Activated naive CD8-positive, alpha-beta T cell treated with anti-CD3 and anti-CD28 coated beads, Interleukin-2, amount 10 ng/mL, durations not matched to agents 7 days and 5 days (primary cell): ENCODE results near the gene MPND. TPM values are rescaled to one million over a fixed set of nuclear protein-coding genes. Genes with fewer than 3 reads are reported as not detected.

ENCODE experiments used
- ATAC-seq: fragments of 150-1000 bp; cut with Tn5 transposase; one replicate; pipeline ENCODE4 v1.10.0; 2021; ENCODE audit warnings: low read depth, moderate library complexity
- POLR2A ChIA-PET: fragments of 350-600 bp; sonication (Branson Sonifier 250); formaldehyde crosslinking; loops from one replicate; lab custom pipeline; 2021; ENCODE audit warnings: antibody characterized with exemption; lab: Charles Lee
- DNase-seq: peaks from one replicate; pipeline ENCODE4 v3.0.0; 2021
- H3K27ac Mint-ChIP-seq: one replicate; pipeline ENCODE4 v1.8.0; 2022; ENCODE audit warnings: mild to moderate bottlenecking, mixed read lengths
- H3K27me3 Mint-ChIP-seq: one replicate; pipeline ENCODE4 v1.8.0; 2022; ENCODE audit warnings: mild to moderate bottlenecking, moderate library complexity, mixed read lengths
- H3K36me3 Mint-ChIP-seq: one replicate; pipeline ENCODE4 v1.8.0; 2021; ENCODE audit warnings: mild to moderate bottlenecking, mixed read lengths
- H3K4me1 Mint-ChIP-seq: one replicate; pipeline ENCODE4 v1.8.0; 2021; ENCODE audit warnings: mixed read lengths
- H3K4me3 Mint-ChIP-seq: one replicate; pipeline ENCODE4 v1.8.0; 2022; ENCODE audit warnings: mild to moderate bottlenecking, moderate library complexity, mixed read lengths
- H3K9me3 Mint-ChIP-seq: one replicate; pipeline ENCODE4 v1.8.0; 2021; ENCODE audit warnings: mixed read lengths
- total RNA-seq, 2 experiments: library from RNA; stranded (reverse); gene quantifications; one replicate each; pipeline ENCODE4 v1.2.3, GENCODE V29; 2021

MPND gene
- total RNA-seq, 2 experiments from 2014 or later: 23.7 to 26.2 TPM

DNA sequence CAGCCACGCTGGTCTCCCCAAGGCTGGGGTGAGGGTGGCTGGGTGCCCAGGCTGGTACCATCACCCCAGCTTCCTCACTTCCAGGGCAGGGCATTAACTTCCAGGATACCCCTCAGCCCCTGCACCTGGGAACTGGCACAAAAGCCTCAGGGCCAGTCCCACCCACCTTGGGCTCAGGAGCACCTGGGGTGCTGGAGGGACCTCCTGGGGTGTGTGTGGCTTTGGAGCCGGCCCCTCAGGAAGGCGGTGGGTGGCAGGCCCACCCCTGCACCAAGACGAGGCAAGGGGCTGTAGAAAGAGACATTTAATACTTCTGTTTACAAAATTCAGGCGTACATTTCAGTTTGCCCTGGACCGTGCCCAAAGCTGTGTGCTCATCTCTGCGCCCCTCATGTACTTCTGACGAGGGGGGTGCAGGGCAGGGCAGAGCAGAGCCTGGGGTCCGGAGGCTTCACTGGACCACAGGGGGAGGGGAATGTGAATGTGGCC is 16.8 kb downstream of the MPND start:
- Mint-ChIP-seq H3K4me1 (no peaks in the 10 kb centered on the region), H3K9me3 (no peaks in the 10 kb centered on the region), H3K36me3 (peaks cover 6% of the 10 kb centered on the region), H3K4me3 (no peak overlapping the region), H3K27me3 (no peaks in the 10 kb centered on the region), H3K27ac (peak overlapping the region; percentile 12)
- POLR2A ChIA-PET: no interaction called here
- ATAC-seq: no peak
- no peak for DNase-seq

- DNase-seq (no peak), ATAC-seq (no peak)
- H3K27me3 Mint-ChIP-seq: no peaks in the 10 kb centered on the region
- POLR2A ChIA-PET: no interaction called here
- H3K36me3 Mint-ChIP-seq: peaks cover 6% of the 10 kb centered on the region
- H3K27ac Mint-ChIP-seq: peak overlapping the region; percentile 12
- no peak overlapping the region for H3K4me3 Mint-ChIP-seq
- H3K9me3 Mint-ChIP-seq: no peaks in the 10 kb centered on the region
- peaks cover under 1% of the 10 kb centered on the region for H3K4me1 Mint-ChIP-seq
These were observed 17.3 kb downstream of the MPND start for GRCh38 chr19:4360641-4361151.

DNA sequence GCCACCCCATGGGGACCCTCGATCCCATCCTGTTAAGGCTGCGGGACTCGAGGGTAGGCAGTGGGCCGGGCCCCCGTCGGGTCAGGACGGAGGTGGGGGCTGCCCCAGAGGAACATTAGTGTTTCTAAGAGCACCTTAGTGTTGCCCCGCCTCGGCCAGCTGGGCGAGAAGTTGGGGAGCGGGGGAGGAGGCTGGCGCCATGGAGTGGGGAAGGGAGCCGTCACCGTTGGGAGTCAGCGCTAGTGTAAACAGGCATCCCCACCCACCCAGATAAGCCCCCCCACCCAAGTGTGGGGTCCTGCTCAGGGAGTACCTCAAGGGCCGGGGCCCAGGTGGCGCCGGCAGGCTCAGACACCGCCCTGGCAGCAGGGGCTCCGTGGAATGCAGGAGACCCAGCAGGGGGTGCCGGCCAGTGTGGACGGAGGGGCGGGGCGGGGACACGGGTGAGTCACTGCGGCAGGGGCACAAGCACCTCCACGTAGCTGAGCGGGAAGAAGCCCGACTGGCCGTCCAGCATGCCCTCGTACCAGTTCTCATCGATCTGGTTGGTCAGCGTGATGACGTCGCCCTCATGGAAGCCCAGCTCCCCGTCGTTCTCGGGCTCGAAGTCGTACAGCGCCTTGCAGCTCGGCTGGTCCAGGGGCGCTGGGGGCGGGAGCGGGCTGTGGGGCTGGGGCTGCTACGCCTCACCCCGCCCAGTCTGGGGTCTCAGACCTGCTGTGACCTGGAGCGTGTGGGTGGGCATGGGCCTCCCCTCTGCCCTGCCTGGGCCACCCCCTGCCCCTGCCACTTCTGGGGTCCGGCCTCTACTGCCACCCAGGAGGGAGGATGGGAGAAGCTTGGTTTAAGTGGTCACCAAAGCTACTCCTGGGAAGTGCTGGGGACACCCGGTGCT is 18.0 kb downstream of the MPND start:
- no peak overlapping the region for H3K27ac Mint-ChIP-seq
- H3K27me3 Mint-ChIP-seq: no peaks in the 10 kb centered on the region
- H3K4me3 Mint-ChIP-seq: no peak overlapping the region
- peaks cover 6% of the 10 kb centered on the region for H3K36me3 Mint-ChIP-seq
- H3K4me1 Mint-ChIP-seq: peaks cover 2% of the 10 kb centered on the region
- ATAC-seq (no peak), DNase-seq (no peak)
- POLR2A ChIA-PET: interaction anchor here (1.0 to 1.4 kb wide), 2 partner anchors 18 to 45 kb away, joined by 3 to 6 read pairs; partner anchors contain the start of gene MPND
- H3K9me3 Mint-ChIP-seq: no peaks in the 10 kb centered on the region

DNA sequence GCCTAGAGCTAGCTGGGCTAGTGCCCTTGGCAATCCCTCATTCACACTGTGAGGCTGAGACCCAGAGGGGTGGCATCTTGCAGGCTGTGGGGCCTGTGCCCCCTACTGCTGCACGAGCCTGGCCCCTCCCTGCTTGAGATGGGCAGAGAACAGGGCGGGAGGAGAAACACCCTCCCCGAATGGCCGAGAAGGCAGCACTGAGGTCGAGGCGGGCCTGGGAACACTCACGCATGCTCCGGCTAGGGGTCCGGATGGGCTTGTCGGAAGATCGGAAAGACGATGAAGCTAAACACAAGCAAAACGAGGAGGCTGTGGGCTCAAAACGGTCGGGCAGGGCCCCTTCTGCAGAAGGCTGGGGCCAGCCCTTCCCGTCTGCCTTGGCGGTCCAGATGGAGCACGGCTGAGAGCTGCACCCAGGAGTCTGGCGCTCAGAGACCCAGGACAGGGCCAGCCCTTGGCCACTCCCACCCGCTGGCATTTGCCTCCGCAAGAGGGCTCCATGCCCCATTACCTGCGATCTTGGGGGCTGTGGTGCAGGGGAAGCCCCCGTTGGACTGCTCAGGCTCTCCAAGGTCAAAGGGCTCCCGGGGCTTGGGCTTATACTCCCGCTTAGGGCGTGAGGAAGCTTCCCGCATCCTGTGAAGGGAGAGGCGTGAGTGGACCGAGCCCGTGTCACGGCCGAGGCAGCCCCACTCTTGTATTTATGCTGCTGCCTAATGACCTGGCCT is 18.9 kb downstream of the MPND start:
- no peak for ATAC-seq
- H3K27ac Mint-ChIP-seq: no peak overlapping the region
- no peak for DNase-seq
- no peaks in the 10 kb centered on the region for H3K27me3 Mint-ChIP-seq
- no peaks in the 10 kb centered on the region for H3K9me3 Mint-ChIP-seq
- peaks cover 11% of the 10 kb centered on the region for H3K36me3 Mint-ChIP-seq
- POLR2A ChIA-PET: interaction anchor here (1.0 to 1.4 kb wide), 3 partner anchors 10 to 44 kb away, joined by 3 to 6 read pairs (median 3); partner anchors contain the start of gene MPND
- H3K4me3 Mint-ChIP-seq: no peak overlapping the region
- H3K4me1 Mint-ChIP-seq: peaks cover 5% of the 10 kb centered on the region

- no peak for DNase-seq
- H3K4me3 Mint-ChIP-seq: no peak overlapping the region
- peaks cover 13% of the 10 kb centered on the region for H3K36me3 Mint-ChIP-seq
- H3K27me3 Mint-ChIP-seq: no peaks in the 10 kb centered on the region
- ATAC-seq: no peak
- no peaks in the 10 kb centered on the region for H3K9me3 Mint-ChIP-seq
- POLR2A ChIA-PET: interaction anchor here (1.2 to 1.4 kb wide), 3 partner anchors 11 to 20 kb away, joined by 3 to 6 read pairs (median 4); partner anchors contain the start of gene MPND
- H3K4me1 Mint-ChIP-seq: peaks cover 7% of the 10 kb centered on the region
- no peak overlapping the region for H3K27ac Mint-ChIP-seq
These were observed 19.6 kb downstream of the MPND start for GRCh38 chr19:4362831-4363545.

DNA sequence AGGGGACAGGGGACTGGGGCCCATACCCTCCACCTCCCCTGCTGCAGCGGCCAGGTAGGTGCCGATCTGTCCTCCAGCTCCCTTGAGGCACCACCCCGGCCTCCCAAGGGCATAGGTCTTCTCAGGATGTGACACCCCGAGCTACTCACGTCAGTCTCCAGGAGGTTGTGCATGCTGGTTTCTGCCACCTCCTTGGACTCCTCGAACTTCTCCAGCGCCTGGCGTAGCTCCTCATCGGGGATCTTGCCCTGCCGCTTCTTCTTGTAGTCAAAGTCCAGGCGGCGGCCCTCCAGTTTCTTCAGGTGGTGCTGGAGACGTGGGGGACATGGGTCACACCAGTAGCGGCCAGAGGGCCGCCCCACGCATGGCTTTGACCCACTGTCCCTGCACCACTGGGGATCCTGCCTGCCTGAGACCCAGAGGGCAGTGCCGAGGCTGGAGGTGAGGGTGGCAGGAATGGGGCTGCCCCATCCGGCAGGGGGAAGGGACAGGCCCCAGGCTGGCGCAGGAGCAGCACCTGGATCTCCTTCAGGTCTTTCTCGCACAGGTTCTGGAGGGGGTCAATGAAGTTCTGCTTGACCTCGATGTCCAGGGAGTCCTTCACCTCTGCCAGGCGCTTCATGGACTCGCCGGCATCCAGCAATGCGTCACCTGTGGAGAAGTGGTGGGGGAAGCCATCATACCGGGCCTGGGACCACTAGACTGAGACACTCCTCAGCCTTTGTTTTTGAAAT is 20.4 kb downstream of the MPND start:
- H3K4me3 Mint-ChIP-seq: no peak overlapping the region
- H3K27me3 Mint-ChIP-seq: no peaks in the 10 kb centered on the region
- H3K36me3 Mint-ChIP-seq: peaks cover 13% of the 10 kb centered on the region
- peak overlapping the region; percentile 48 for H3K27ac Mint-ChIP-seq
- H3K9me3 Mint-ChIP-seq: no peaks in the 10 kb centered on the region
- H3K4me1 Mint-ChIP-seq: peaks cover 12% of the 10 kb centered on the region
- POLR2A ChIA-PET: interaction anchor here (1.3 kb wide), 1 partner anchor 21 kb away, joined by 4 read pairs; no protein-coding TSS in a partner anchor
- DNase-seq (peak; percentile 30), ATAC-seq (no peak)

- peaks cover 13% of the 10 kb centered on the region for H3K36me3 Mint-ChIP-seq
- H3K4me3 Mint-ChIP-seq: no peak overlapping the region
- ATAC-seq (no peak), DNase-seq (peak; percentile 31)
- H3K27ac Mint-ChIP-seq: no peak overlapping the region
- H3K27me3 Mint-ChIP-seq: no peaks in the 10 kb centered on the region
- H3K4me1 Mint-ChIP-seq: peaks cover 20% of the 10 kb centered on the region
- POLR2A ChIA-PET: interaction anchor here (1.3 kb wide), 1 partner anchor 12 kb away, joined by 3 read pairs; no protein-coding TSS in a partner anchor
- H3K9me3 Mint-ChIP-seq: no peaks in the 10 kb centered on the region
These were observed 22.0 kb downstream of the MPND start for GRCh38 chr19:4365341-4365740.

DNA sequence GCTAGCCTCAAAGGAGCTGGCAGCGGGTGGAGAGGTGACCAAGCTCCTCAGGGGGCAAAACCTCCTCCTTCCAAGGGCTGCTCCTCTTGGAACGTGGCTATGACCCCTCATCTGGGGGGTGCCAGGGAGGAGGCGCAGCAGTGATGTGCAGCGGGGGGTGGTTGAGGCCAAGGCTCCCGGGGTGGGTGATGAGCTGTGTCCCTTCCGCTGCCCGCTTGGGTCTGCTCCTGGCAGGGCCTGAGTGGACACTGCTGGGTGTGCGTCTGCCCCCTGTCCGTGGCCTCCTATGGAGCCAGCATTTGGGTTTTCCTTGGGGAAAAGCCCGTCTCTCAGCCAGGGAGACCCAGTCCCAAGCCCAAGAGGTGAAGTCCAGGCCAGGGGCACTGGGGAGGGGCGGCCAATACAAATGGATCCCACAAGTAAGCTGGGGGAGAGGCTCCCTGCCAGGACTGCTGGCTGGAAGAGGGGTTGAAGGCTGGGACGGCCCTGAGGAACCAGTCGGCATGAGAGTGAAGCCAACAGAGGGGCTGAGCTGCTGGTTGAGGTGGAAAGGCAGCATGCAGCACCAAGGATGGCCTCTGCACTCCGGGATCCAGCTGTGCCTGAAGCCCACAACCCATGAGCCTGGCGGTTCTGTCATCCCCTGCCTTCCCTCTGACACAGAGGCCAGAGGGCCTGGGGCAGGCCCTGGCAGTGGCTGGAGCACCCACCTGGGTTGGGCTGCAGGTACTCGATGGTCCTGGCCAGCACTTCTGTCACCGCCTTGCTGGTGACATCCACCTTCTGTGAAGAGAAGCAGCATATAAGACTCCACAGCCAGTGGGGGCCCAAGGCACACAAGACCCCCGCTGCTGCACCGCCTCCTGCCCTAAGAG is 22.7 kb downstream of the MPND start:
- no peaks in the 10 kb centered on the region for H3K9me3 Mint-ChIP-seq
- POLR2A ChIA-PET: interaction anchor here (1.3 to 1.6 kb wide), 2 partner anchors 11 to 34 kb away, joined by 3 to 4 read pairs; partner anchors contain the start of gene SH3GL1
- peaks cover 25% of the 10 kb centered on the region for H3K4me1 Mint-ChIP-seq
- DNase-seq (peak; percentile 27), ATAC-seq (no peak)
- no peaks in the 10 kb centered on the region for H3K27me3 Mint-ChIP-seq
- no peak overlapping the region for H3K4me3 Mint-ChIP-seq
- H3K27ac Mint-ChIP-seq: no peak overlapping the region
- peaks cover 13% of the 10 kb centered on the region for H3K36me3 Mint-ChIP-seq

DNA sequence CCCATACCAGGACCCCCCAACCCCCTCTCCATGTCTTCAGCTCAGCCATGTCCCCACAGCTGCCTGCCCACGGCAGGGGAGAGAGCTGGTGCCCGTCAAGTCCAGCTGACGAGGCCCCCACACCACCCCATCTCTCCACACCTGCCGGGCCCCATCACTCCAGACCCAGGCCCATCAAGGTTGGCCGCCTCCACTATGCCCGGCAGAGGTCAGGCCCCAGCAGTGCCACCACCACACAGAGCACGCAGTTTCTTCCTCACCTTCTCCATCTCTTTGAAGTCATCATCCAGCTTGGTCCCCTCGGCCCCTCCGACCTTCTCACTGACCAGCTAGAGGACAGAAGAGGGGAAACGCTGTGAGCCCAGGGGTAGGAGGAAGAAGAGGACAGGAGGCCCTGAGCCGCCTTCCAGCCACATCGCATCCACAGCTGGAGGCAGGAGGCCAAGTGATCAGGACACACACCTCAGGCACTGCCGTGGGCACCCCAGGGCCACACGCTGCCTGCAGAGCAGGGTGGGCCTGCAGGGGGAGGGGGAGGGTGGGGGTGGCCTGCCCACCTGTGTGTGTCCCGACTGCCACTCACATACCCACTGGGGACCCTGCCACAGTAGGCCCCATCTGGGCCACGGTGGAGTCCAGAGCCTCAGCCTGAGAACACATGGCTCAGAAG is 23.4 kb downstream of the MPND start:
- ATAC-seq (no peak), DNase-seq (peak; percentile 31)
- POLR2A ChIA-PET: interaction anchor here (1.3 to 1.6 kb wide), 2 partner anchors 10 to 33 kb away, joined by 3 to 4 read pairs; partner anchors contain the start of gene SH3GL1
- Mint-ChIP-seq H3K36me3 (peaks cover 13% of the 10 kb centered on the region), H3K27me3 (no peaks in the 10 kb centered on the region), H3K27ac (no peak overlapping the region), H3K4me3 (no peak overlapping the region), H3K9me3 (no peaks in the 10 kb centered on the region), H3K4me1 (peaks cover 28% of the 10 kb centered on the region)

DNA sequence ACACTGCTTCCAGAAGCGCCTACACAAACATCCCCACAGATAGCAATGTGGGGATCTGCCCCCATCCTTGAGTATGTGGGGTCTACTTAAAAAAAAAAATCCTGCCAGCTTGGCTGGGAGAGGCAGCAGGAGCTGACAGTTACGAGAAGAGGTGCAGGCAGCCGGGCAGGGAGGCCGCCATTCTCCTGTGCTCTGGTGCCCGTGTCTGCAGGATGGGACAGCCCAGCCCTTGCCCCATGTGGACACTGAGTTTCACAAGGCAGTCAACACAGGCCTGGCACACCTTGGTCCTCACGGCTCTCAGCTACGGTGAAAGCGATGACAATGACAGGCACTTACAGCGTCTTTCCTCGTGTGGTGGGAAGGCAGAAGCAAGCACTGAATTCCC is 24.0 kb downstream of the MPND start:
- Mint-ChIP-seq H3K9me3 (no peaks in the 10 kb centered on the region), H3K27ac (peak overlapping the region; percentile 77), H3K4me3 (no peak overlapping the region), H3K36me3 (peaks cover 10% of the 10 kb centered on the region), H3K4me1 (peaks cover 28% of the 10 kb centered on the region), H3K27me3 (no peaks in the 10 kb centered on the region)
- DNase-seq: peak; percentile 26
- no peak for ATAC-seq
- POLR2A ChIA-PET: interaction anchor here (0.5 to 1.6 kb wide), 2 partner anchors 14 to 33 kb away, joined by 4 to 8 read pairs; partner anchors contain the start of gene SH3GL1

GRCh38 chr19:4367781-4368127 is 24.4 kb downstream of the MPND start:
- Mint-ChIP-seq H3K4me1 (peaks cover 29% of the 10 kb centered on the region), H3K4me3 (no peak overlapping the region)

More at GRCh38 chr19:4367781-4368127, 24.4 kb downstream of the MPND start:
- DNase-seq (peak; percentile 29), ATAC-seq (no peak)
- peak overlapping the region; percentile 77 for H3K27ac Mint-ChIP-seq
- POLR2A ChIA-PET: interaction anchor here (0.5 to 1.0 kb wide), 2 partner anchors 14 to 25 kb away, joined by 3 to 8 read pairs; no protein-coding TSS in a partner anchor
- no peaks in the 10 kb centered on the region for H3K9me3 Mint-ChIP-seq
- peaks cover 10% of the 10 kb centered on the region for H3K36me3 Mint-ChIP-seq
- no peaks in the 10 kb centered on the region for H3K27me3 Mint-ChIP-seq
